ENCODE results near the gene NPIPB8.

- TF ChIP-seq POLR2A (IDR thresholded peaks at IDR 0.05) (no peak), CTCF (IDR thresholded peaks at IDR 0.05) (no peak)
Measured at GRCh38 chr16:28591355-28591754, 46.5 kb upstream of the NPIPB8 start.
